Dendritic cell treated with granulocyte-macrophage colony-stimulating factor and Interleukin-4, amounts not matched to agents 40 ng/mL and 50 ng/mL, for 4 days (primary cell): Measurements from ENCODE around the gene CACNA1C.

Experiments
- H3K27ac Mint-ChIP-seq: one replicate; pipeline ENCODE4 v1.8.0; 2022; ENCODE audit warnings: mild to moderate bottlenecking, mixed read lengths
- H3K27me3 Mint-ChIP-seq: one replicate; pipeline ENCODE4 v1.8.0; 2022; ENCODE audit warnings: mild to moderate bottlenecking, mixed read lengths
- H3K36me3 Mint-ChIP-seq: one replicate; pipeline ENCODE4 v1.8.0; 2022; ENCODE audit warnings: low read depth, mixed read lengths
- H3K4me1 Mint-ChIP-seq: one replicate; pipeline ENCODE4 v1.8.0; 2022; ENCODE audit warnings: low read depth, mixed read lengths
- H3K4me3 Mint-ChIP-seq: one replicate; pipeline ENCODE4 v1.8.0; 2022; ENCODE audit warnings: mild to moderate bottlenecking, moderate library complexity, mixed read lengths
- H3K9me3 Mint-ChIP-seq: one replicate; pipeline ENCODE4 v1.8.0; 2022; ENCODE audit warnings: mixed read lengths
- intact Hi-C: fragments of 100-400 bp; cut with micrococcal nuclease; formaldehyde crosslinking; loops from one replicate; pipeline ENCODE4 v1.15.0; 2022

Gene CACNA1C

GRCh38 chr12:2550561-2551411 is 498.0 kb downstream of the CACNA1C start:
- Mint-ChIP-seq H3K4me3 (no peak overlapping the region), H3K4me1 (peaks cover 9% of the 10 kb centered on the region), H3K36me3 (no peaks in the 10 kb centered on the region), H3K27me3 (peaks cover 6% of the 10 kb centered on the region), H3K9me3 (no peaks in the 10 kb centered on the region), H3K27ac (no peak overlapping the region)
- intact Hi-C loops, result no loop called here

- H3K4me3 Mint-ChIP-seq, result no peak overlapping the region
- peaks cover 8% of the 10 kb centered on the region for H3K27me3 Mint-ChIP-seq
- H3K9me3 Mint-ChIP-seq, result no peaks in the 10 kb centered on the region
- H3K36me3 Mint-ChIP-seq, result no peaks in the 10 kb centered on the region
- intact Hi-C loops, result no loop called here
- H3K27ac Mint-ChIP-seq, result no peak overlapping the region
- peaks cover 9% of the 10 kb centered on the region for H3K4me1 Mint-ChIP-seq
Measured at GRCh38 chr12:2551412-2551900, 498.7 kb downstream of the CACNA1C start.

GRCh38 chr12:2552000-2552756 is 499.4 kb downstream of the CACNA1C start:
- H3K9me3 Mint-ChIP-seq, result no peaks in the 10 kb centered on the region
- H3K4me1 Mint-ChIP-seq, result peaks cover 9% of the 10 kb centered on the region
- no peak overlapping the region for H3K27ac Mint-ChIP-seq
- H3K4me3 Mint-ChIP-seq, result no peak overlapping the region
- intact Hi-C loops, result no loop called here
- peaks cover 8% of the 10 kb centered on the region for H3K27me3 Mint-ChIP-seq
- no peaks in the 10 kb centered on the region for H3K36me3 Mint-ChIP-seq

- no peaks in the 10 kb centered on the region for H3K36me3 Mint-ChIP-seq
- peaks cover 11% of the 10 kb centered on the region for H3K27me3 Mint-ChIP-seq
- H3K4me1 Mint-ChIP-seq, result peaks cover 3% of the 10 kb centered on the region
- no peaks in the 10 kb centered on the region for H3K9me3 Mint-ChIP-seq
- no peak overlapping the region for H3K27ac Mint-ChIP-seq
- no peak overlapping the region for H3K4me3 Mint-ChIP-seq
- intact Hi-C loops, result no loop called here
Measured at GRCh38 chr12:2553388-2554126, 500.8 kb downstream of the CACNA1C start.

GRCh38 chr12:2555487-2556082 is 502.8 kb downstream of the CACNA1C start:
- Mint-ChIP-seq H3K36me3 (no peaks in the 10 kb centered on the region), H3K4me1 (no peaks in the 10 kb centered on the region), H3K4me3 (no peak overlapping the region), H3K9me3 (no peaks in the 10 kb centered on the region), H3K27me3 (peaks cover 9% of the 10 kb centered on the region), H3K27ac (no peak overlapping the region)
- intact Hi-C loops, result no loop called here

GRCh38 chr12:2557597-2557996 is 504.8 kb downstream of the CACNA1C start:
- Mint-ChIP-seq H3K4me3 (no peak overlapping the region), H3K36me3 (no peaks in the 10 kb centered on the region), H3K4me1 (peaks cover 9% of the 10 kb centered on the region), H3K9me3 (no peaks in the 10 kb centered on the region), H3K27ac (no peak overlapping the region), H3K27me3 (peaks cover 11% of the 10 kb centered on the region)
- intact Hi-C loops, result no loop called here

GRCh38 chr12:2559931-2560330 is 507.1 kb downstream of the CACNA1C start:
- peaks cover 8% of the 10 kb centered on the region for H3K27me3 Mint-ChIP-seq
- peaks cover 9% of the 10 kb centered on the region for H3K4me1 Mint-ChIP-seq
- H3K4me3 Mint-ChIP-seq, result no peak overlapping the region
- H3K9me3 Mint-ChIP-seq, result no peaks in the 10 kb centered on the region
- intact Hi-C loops, result no loop called here
- no peak overlapping the region for H3K27ac Mint-ChIP-seq
- H3K36me3 Mint-ChIP-seq, result no peaks in the 10 kb centered on the region

- Mint-ChIP-seq H3K9me3 (no peaks in the 10 kb centered on the region), H3K4me1 (peaks cover 9% of the 10 kb centered on the region), H3K36me3 (no peaks in the 10 kb centered on the region), H3K4me3 (no peak overlapping the region), H3K27ac (no peak overlapping the region), H3K27me3 (peaks cover 8% of the 10 kb centered on the region)
- intact Hi-C loops, result no loop called here
Measured at GRCh38 chr12:2560356-2560755, 507.6 kb downstream of the CACNA1C start.

- H3K36me3 Mint-ChIP-seq, result no peaks in the 10 kb centered on the region
Measured at GRCh38 chr12:2561367-2561766, 508.6 kb downstream of the CACNA1C start.

GRCh38 chr12:2562400-2562799 is 509.6 kb downstream of the CACNA1C start:
- intact Hi-C loops, result no loop called here
- peaks cover 9% of the 10 kb centered on the region for H3K4me1 Mint-ChIP-seq
- no peak overlapping the region for H3K27ac Mint-ChIP-seq
- peaks cover 5% of the 10 kb centered on the region for H3K27me3 Mint-ChIP-seq
- no peaks in the 10 kb centered on the region for H3K36me3 Mint-ChIP-seq
- H3K9me3 Mint-ChIP-seq, result no peaks in the 10 kb centered on the region
- no peak overlapping the region for H3K4me3 Mint-ChIP-seq

More at GRCh38 chr12:2561367-2561766, 508.6 kb downstream of the CACNA1C start:
- H3K4me3 Mint-ChIP-seq, result no peak overlapping the region
- intact Hi-C loops, result no loop called here
- H3K9me3 Mint-ChIP-seq, result no peaks in the 10 kb centered on the region
- peaks cover 9% of the 10 kb centered on the region for H3K4me1 Mint-ChIP-seq
- peaks cover 5% of the 10 kb centered on the region for H3K27me3 Mint-ChIP-seq
- H3K27ac Mint-ChIP-seq, result no peak overlapping the region

- Mint-ChIP-seq H3K4me3 (no peak overlapping the region), H3K9me3 (no peaks in the 10 kb centered on the region), H3K4me1 (peaks cover 9% of the 10 kb centered on the region), H3K27me3 (peaks cover 3% of the 10 kb centered on the region), H3K27ac (no peak overlapping the region), H3K36me3 (no peaks in the 10 kb centered on the region)
- intact Hi-C loops, result no loop called here
Measured at GRCh38 chr12:2563709-2564108, 510.9 kb downstream of the CACNA1C start.

GRCh38 chr12:2566161-2566560 is 513.4 kb downstream of the CACNA1C start:
- H3K27me3 Mint-ChIP-seq, result peaks cover 2% of the 10 kb centered on the region
- no peak overlapping the region for H3K27ac Mint-ChIP-seq
- intact Hi-C loops, result no loop called here
- H3K36me3 Mint-ChIP-seq, result no peaks in the 10 kb centered on the region
- peaks cover 5% of the 10 kb centered on the region for H3K4me1 Mint-ChIP-seq
- no peaks in the 10 kb centered on the region for H3K9me3 Mint-ChIP-seq
- H3K4me3 Mint-ChIP-seq, result no peak overlapping the region

GRCh38 chr12:2567711-2568110 is 514.9 kb downstream of the CACNA1C start:
- peaks cover 4% of the 10 kb centered on the region for H3K9me3 Mint-ChIP-seq
- no peak overlapping the region for H3K27ac Mint-ChIP-seq
- no peaks in the 10 kb centered on the region for H3K36me3 Mint-ChIP-seq
- peaks cover 3% of the 10 kb centered on the region for H3K4me1 Mint-ChIP-seq
- intact Hi-C loops, result no loop called here
- H3K4me3 Mint-ChIP-seq, result no peak overlapping the region
- H3K27me3 Mint-ChIP-seq, result peaks cover 4% of the 10 kb centered on the region
